Kidney tubule cell (primary cell): ENCODE data around the gene LMBRD1.
"Not testable (repeated sequence)": the region's sequence is repeated elsewhere in the genome, so short reads cannot be mapped to it uniquely, and the experiment has no call there.

Experiments used
- DNase-seq: peaks from one replicate; pipeline ENCODE4 v3.0.0-alpha.2; 2018; ENCODE audit warnings: low spot score

LMBRD1 gene

DNA sequence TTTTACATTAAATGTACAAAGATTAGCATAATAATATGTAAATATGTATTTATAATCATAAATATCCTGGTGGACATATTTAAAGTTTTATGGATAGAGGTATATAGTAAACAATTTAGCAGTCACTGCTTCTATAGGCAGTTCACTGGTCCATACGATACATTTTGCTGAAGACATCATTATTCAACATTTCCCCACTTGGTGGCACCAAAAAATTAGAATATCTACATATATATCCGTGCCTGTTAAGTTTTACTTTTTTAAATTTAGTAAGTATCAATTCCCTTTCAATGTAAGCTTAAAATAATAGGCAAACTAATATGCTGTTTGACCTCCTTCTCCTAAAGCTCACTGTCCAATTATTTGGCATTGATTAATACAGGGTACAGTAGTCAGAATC is 64.2 kb downstream of the LMBRD1 start:
- no peak for DNase-seq

DNA sequence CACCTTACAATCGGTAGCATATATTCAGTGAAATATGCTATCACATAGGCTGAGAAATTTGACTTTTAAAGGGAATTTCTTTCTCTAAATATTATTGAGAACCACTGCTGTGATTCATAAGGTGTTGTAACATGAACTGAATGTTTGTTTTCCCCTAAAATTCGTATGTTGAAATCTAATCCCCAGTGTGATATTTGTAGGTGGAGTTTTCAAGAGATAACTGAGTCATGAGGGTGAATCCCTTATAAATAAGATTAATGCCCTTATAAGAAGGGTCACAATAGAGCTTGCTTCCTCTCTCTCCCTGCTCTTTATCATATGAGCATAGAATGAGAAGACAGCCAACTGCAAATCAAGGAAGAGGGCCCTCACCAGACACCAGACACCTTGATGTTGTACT is 64.8 kb downstream of the LMBRD1 start:
- no peak for DNase-seq

- peak; percentile 3 for DNase-seq
These were observed 66.8 kb downstream of the LMBRD1 start for GRCh38 chr6:69729870-69730449.

GRCh38 chr6:69722683-69723082 is 74.1 kb downstream of the LMBRD1 start:
- no peak for DNase-seq

DNA sequence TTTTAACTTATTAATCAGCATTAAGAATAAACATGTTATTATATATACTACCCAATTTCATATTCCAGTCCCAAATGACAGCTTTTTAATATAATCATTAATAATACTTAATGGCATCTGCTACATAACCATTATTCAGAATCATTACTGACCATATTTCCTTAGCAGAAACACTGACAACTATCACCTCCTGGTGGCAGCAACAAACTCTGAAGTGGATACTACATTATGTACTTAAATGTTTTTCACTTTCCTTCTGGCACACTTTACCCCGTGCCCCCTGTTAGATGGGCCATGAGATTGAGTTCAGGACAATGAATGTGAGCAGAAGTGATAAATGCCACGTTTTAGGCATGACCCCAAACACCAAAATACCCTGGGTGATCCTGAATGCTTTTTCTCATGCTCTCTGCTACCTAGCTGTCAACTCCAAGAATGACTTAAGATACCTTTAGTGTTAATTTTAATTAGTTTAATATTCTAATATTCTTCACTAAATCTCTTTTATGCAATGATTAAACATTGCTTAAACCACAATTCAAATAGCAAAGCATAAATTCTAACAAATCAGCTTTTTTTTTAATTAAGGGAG is 77.1 kb downstream of the LMBRD1 start:
- peak; percentile 26 for DNase-seq

- DNase-seq, result no peak
These were observed 90.1 kb downstream of the LMBRD1 start for GRCh38 chr6:69706724-69707123.

DNA sequence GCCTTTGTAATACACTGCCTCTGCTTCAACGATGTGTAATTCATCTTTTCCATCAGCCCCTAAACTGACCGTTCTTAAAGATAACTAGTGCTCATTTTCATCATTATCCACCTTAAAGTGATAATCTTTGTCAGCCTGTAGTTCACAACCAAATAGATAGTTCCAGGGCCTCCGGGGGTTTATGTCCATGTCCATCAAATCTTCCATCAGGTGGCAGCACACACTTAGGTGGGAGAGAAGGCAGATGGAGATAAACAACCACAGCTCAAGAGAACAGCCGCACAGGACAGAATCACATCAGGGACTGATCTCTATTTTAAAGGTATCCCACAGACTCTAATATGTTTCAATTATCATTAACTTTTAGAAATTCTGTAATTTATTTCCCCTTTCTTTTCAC is 90.9 kb downstream of the LMBRD1 start:
- DNase-seq, result no peak

- no peak for DNase-seq
These were observed 91.9 kb downstream of the LMBRD1 start for GRCh38 chr6:69704916-69705315.

- no peak for DNase-seq
These were observed 97.2 kb downstream of the LMBRD1 start for GRCh38 chr6:69699655-69700054.

- peak; percentile 1 for DNase-seq
These were observed 100.5 kb downstream of the LMBRD1 start for GRCh38 chr6:69696273-69696672.

GRCh38 chr6:69693762-69694161 is 103.0 kb downstream of the LMBRD1 start:
- no peak for DNase-seq

GRCh38 chr6:69690986-69691385 is 105.8 kb downstream of the LMBRD1 start:
- DNase-seq, result no peak

- no peak for DNase-seq
These were observed 116.5 kb downstream of the LMBRD1 start for GRCh38 chr6:69680302-69680701.

DNA sequence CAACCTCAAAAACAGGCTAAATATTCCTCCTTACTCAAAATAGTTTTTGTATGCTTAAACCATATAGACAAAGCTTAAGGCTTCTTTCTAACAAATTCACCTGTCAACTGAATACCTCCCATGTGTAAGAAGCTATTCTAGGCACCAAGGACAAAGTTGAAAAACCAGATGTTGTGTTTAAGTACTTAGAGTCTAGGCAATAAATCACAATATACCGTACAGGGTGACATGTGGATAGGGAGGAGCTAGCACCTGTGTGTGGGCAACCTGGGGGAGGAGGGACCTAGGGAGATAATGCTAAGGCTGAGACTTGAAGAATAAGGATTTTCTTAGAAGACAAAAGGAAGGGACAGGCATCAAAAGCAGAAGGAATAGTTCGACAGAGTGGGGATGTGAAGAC is 123.5 kb downstream of the LMBRD1 start:
- DNase-seq, result no peak

GRCh38 chr6:69668916-69669315 is 127.9 kb downstream of the LMBRD1 start:
- no peak for DNase-seq

DNA sequence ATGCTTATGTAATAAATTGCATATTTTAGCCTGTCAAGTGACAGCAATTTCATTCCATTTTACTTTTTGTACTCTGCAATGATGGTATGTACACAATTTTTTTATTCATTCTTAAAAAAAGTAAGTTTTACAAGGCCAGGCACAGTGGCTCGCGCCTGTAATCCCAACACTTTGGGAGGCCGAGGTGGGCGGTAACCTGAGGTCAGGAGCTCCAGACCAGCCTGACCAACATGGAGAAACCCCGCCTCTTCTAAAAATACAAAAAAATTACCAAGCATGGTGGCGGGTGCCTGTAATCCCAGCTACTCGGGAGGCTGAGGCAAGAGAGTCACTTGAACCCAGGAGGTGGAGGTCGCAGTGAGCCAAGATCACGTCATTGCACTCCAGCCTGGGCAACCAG is 130.0 kb downstream of the LMBRD1 start:
- DNase-seq, result not testable (repeated sequence)

- no peak for DNase-seq
These were observed 131.4 kb downstream of the LMBRD1 start for GRCh38 chr6:69665437-69665836.

DNA sequence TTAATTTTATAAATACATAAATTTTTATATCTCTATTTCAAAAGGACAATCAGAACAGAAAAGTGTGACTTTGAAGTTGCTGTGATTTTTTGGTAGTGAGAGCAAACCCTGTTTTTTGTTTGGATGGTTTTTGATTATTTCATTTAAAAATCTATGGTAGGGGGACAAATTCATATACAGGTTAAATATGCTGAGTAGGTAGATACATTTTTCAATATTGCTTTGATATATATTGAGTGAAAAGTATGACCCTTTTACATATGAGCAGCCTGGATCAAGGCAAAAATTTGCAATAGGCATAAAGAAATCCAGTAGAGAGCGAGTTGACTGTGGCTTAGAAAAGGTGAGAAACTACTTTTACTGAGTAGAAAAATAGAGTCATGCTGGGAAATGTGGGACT is 132.3 kb downstream of the LMBRD1 start:
- no peak for DNase-seq

GRCh38 chr6:69663215-69663614 is 133.6 kb downstream of the LMBRD1 start:
- DNase-seq, result no peak

DNA sequence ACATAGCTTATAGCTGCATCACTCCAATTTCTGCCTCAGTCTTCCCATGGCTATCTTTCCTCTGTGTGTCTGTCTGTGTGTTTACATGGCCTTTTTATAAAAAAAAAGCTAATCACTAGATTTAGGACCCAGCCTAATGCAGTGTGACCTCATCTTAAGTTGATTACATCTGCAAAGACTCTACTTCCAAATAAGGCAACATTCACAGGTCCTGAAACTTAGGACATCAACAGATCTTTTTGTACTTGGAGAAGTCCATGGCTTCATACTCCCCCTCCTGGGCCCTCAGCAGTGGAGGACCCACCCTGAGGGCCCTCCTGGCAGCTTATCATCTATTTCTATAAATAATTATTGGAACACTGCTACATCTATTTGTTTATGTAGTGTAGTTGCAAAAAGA is 146.1 kb downstream of the LMBRD1 start:
- DNase-seq, result no peak

DNA sequence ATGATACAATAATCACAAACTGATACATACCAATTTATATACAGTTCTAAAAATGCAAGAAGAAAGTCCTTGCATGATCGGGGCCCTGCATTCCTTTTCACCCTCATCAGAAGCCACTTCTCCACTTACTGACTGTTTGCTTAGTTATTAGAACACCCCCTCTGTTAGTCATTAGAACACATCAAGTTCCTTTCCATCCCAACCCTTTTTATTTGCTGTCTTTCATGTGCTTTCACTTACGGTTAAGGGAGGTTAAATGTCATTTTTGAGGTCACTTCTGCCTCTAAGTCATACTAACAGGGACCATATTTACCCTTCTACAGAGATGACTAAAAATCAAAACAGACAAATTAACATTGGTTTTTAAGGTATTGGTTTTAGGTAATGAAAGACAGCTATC is 149.1 kb downstream of the LMBRD1 start:
- peak; percentile 8 for DNase-seq

DNA sequence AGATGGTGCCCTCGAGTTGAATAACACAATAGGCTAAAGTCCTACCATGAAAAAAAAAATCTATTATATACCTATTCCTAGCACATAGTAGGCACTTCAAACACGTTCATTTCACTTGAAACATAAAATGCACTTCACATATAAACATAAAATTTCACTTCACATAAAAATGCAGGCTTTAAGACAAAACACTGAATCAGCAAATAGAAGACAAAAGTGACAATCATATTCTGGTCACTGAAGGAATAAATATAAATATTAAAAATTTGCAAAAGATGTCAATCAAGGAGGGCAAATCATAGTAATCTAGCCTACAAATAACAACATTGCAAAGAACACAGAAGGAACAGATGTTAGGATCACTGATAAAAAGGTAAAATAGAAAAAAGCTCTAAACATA is 153.1 kb downstream of the LMBRD1 start:
- no peak for DNase-seq

- no peak for DNase-seq
These were observed 163.9 kb downstream of the LMBRD1 start for GRCh38 chr6:69632932-69633331.

- no peak for DNase-seq
These were observed 165.1 kb downstream of the LMBRD1 start for GRCh38 chr6:69631552-69632346.
